Ovary (tissue), 3 donors: Measurements from ENCODE around the gene IPCEF1.

Experiments
- CTCF ChIP-seq, 3 donors: fragments of 450-650 bp in 2 of 3; fragments of 200-600 bp in 1 of 3; IDR thresholded peaks; one replicate each; pipeline versions ENCODE4 v1.5.1 to v1.8.0; 2016 to 2022; ENCODE audit warnings: antibody characterized with exemption in 3 of 3, mild to moderate bottlenecking in 1 of 3
- EP300 ChIP-seq: sonication (generic); formaldehyde crosslinking; IDR thresholded peaks from one replicate; pipeline ENCODE4 v1.6.1; 2017; ENCODE audit warnings: antibody characterized with exemption
- donor health status: DM: no; HTN: no; CAD: no.

- TF ChIP-seq CTCF (IDR thresholded peaks at IDR 0.05) (no peak), EP300 (no peak)
These were observed 2.3 kb downstream of the IPCEF1 start for GRCh38 chr6:154354265-154354777.
